Aorta (tissue), 5 donors: Measurements from ENCODE around the gene TMC3. TPM values are rescaled to one million over a fixed set of nuclear protein-coding genes. Genes with fewer than 3 reads are reported as not detected.
A peak's percentile ranks its signal among the peaks of the same experiment; 100 is the strongest.

Experiments used
- ATAC-seq: fragments of 200-7000 bp; cut with Tn5 transposase; one replicate; pipeline ENCODE4 v1.9.1; 2022; ENCODE audit warnings: moderate library complexity; ENCODE audit not compliant: low FRiP score
- DNase-seq, 2 donors: peaks; one replicate each; pipeline ENCODE4 v3.0.0-alpha.2; 2020
- H3K27ac ChIP-seq, 2 donors: one replicate each; pipeline ENCODE4 v1.5.1; 2013; ENCODE audit warnings: low read length in 2 of 2, mild to moderate bottlenecking in 2 of 2, moderate library complexity in 2 of 2, control low read depth in 1 of 2, inconsistent platforms in 1 of 2, low read depth in 1 of 2
- H3K27me3 ChIP-seq, 2 donors: one replicate each; pipeline ENCODE4 v1.6.1; 2013; ENCODE audit warnings: control low read depth in 1 of 2, low read length in 1 of 2, mild to moderate bottlenecking in 1 of 2, moderate library complexity in 1 of 2; ENCODE audit not compliant: insufficient read depth in 2 of 2, control insufficient read depth in 1 of 2
- H3K36me3 ChIP-seq, 2 donors: one replicate each; pipeline ENCODE4 v1.6.1; 2013; ENCODE audit warnings: control low read depth in 1 of 2, low read length in 1 of 2, mild to moderate bottlenecking in 1 of 2; ENCODE audit not compliant: insufficient read depth in 2 of 2, control insufficient read depth in 1 of 2
- H3K4me1 ChIP-seq, 2 donors: one replicate each; pipeline ENCODE4 v1.6.1; 2013; ENCODE audit warnings: low read length in 2 of 2, control low read depth in 1 of 2, mild to moderate bottlenecking in 1 of 2, moderate library complexity in 1 of 2; ENCODE audit not compliant: insufficient read depth in 2 of 2, control insufficient read depth in 1 of 2
- H3K4me3 ChIP-seq, 2 donors: one replicate each; pipeline ENCODE4 v1.5.1; 2013; ENCODE audit warnings: low read length in 2 of 2, control low read depth in 1 of 2, mild to moderate bottlenecking in 1 of 2
- H3K9me3 ChIP-seq: one replicate; pipeline ENCODE4 v1.6.1; 2013; ENCODE audit warnings: mild to moderate bottlenecking, low read length; ENCODE audit not compliant: control insufficient read depth
- WGBS, 2 donors: extraction: QIAGEN DNeasy Blood & Tissue Kit; methylation state at CpG; one replicate each; pipeline ENCODE4 v1.1.7; 2013; 5-methylcytosine and 5-hydroxymethylcytosine counted together
- intact Hi-C, 2 donors: fragments of 100-400 bp; cut with DNase I; formaldehyde crosslinking; loops; one replicate each; pipeline versions ENCODE4 v1.14.2 to v1.15.0; 2022
- polyA plus RNA-seq, 2 donors: library from polyadenylated mRNA; stranded (reverse); fragments of 200-250 nt; gene quantifications; one replicate each; pipeline ENCODE4 v1.2.3, GENCODE V29; 2013
- total RNA-seq, 2 donors: library from RNA; stranded (reverse); fragmentation: NEBNext Ultra II Directional; extraction: Animal tissue kit (Norgen Biotek cat#: 25700); gene quantifications; one replicate each; pipeline ENCODE4 v1.2.1, GENCODE V29; 2021
- donor health status: healthy with polysubstance abuse.
- donor health status: Bipolar disorder and iron deficiency.
- donor health status: DM: no; HTN: no; CAD: no.
- donor health status: DM: no; HTN: no; CAD: no.
- donor health status: DM: yes; HTN: yes; CAD: no.

The TMC3 gene
- total and polyA plus RNA-seq, 4 donors, result 0.81 TPM; not detected in 3

GRCh38 chr15:81308260-81308659 lies 65.8 kb downstream of the TMC3 start:
- 74 to 75% methylated on average over 2 of the region's 2 CpGs for WGBS, 2 donors
- no peaks in the 10 kb centered on the region for H3K4me1 ChIP-seq
- H3K36me3 ChIP-seq, result no peaks in the 10 kb centered on the region
- ATAC-seq (no peak), DNase-seq (no peak)
- H3K27ac ChIP-seq, result no peak overlapping the region
- H3K9me3 ChIP-seq, result no peaks in the 10 kb centered on the region
- intact Hi-C loops, result loop anchor here in 1 of 2 donors (5.0 kb wide), 1 partner anchor 34 kb away; no protein-coding TSS in a partner anchor
- H3K4me3 ChIP-seq, result no peak overlapping the region
- H3K27me3 ChIP-seq, result no peaks in the 10 kb centered on the region

GRCh38 chr15:81304226-81304625 lies 69.8 kb downstream of the TMC3 start:
- Histone ChIP-seq H3K4me1 (no peaks in the 10 kb centered on the region), H3K4me3 (no peak overlapping the region), H3K27me3 (no peaks in the 10 kb centered on the region), H3K36me3 (no peaks in the 10 kb centered on the region), H3K9me3 (no peaks in the 10 kb centered on the region), H3K27ac (no peak overlapping the region)
- DNase-seq, result peak; percentile 22 to 70
- intact Hi-C loops, result no loop called here
- WGBS, 2 donors, result 73 to 79% methylated on average over 5 of the region's 5 CpGs
- ATAC-seq, result no peak

- ATAC-seq (no peak), DNase-seq (peak in 1 of 2 donors; percentile 11)
- Histone ChIP-seq H3K4me1 (no peaks in the 10 kb centered on the region), H3K4me3 (no peak overlapping the region), H3K27ac (no peak overlapping the region), H3K9me3 (no peaks in the 10 kb centered on the region), H3K36me3 (no peaks in the 10 kb centered on the region), H3K27me3 (no peaks in the 10 kb centered on the region)
- intact Hi-C loops, result no loop called here
- 88% methylated on average over 9 of the region's 9 CpGs for WGBS, 2 donors
These were observed 70.5 kb downstream of the TMC3 start for GRCh38 chr15:81303244-81304225.

GRCh38 chr15:81302701-81303109 lies 71.3 kb downstream of the TMC3 start:
- no peak for DNase-seq
- no peaks in the 10 kb centered on the region for H3K4me1 ChIP-seq
- H3K36me3 ChIP-seq, result no peaks in the 10 kb centered on the region
- no peak overlapping the region for H3K4me3 ChIP-seq
- WGBS, 2 donors, result 86 to 87% methylated on average over 6 of the region's 6 CpGs
- intact Hi-C loops, result no loop called here
- ATAC-seq, result no peak
- H3K9me3 ChIP-seq, result no peaks in the 10 kb centered on the region
- no peaks in the 10 kb centered on the region for H3K27me3 ChIP-seq
- no peak overlapping the region for H3K27ac ChIP-seq

- no peak overlapping the region for H3K27ac ChIP-seq
- intact Hi-C loops, result no loop called here
- H3K27me3 ChIP-seq, result no peaks in the 10 kb centered on the region
- H3K4me1 ChIP-seq, result no peaks in the 10 kb centered on the region
- H3K4me3 ChIP-seq, result no peak overlapping the region
- WGBS, 2 donors, result 94 to 97% methylated on average over 5 of the region's 5 CpGs
- H3K36me3 ChIP-seq, result no peaks in the 10 kb centered on the region
- DNase-seq (peak in 1 of 2 donors; percentile 76), ATAC-seq (peak; percentile 63)
- no peaks in the 10 kb centered on the region for H3K9me3 ChIP-seq
These were observed 72.1 kb downstream of the TMC3 start for GRCh38 chr15:81301815-81302399.

- Histone ChIP-seq H3K9me3 (no peaks in the 10 kb centered on the region), H3K36me3 (no peaks in the 10 kb centered on the region), H3K27me3 (no peaks in the 10 kb centered on the region), H3K4me3 (no peak overlapping the region), H3K27ac (no peak overlapping the region), H3K4me1 (no peaks in the 10 kb centered on the region)
- DNase-seq, result no peak
- ATAC-seq, result no peak
- intact Hi-C loops, result no loop called here
- 95 to 96% methylated on average over 4 of the region's 4 CpGs for WGBS, 2 donors
These were observed 72.6 kb downstream of the TMC3 start for GRCh38 chr15:81301385-81301784.

GRCh38 chr15:81299630-81300273 lies 74.3 kb downstream of the TMC3 start:
- H3K4me3 ChIP-seq, result no peak overlapping the region
- H3K27ac ChIP-seq, result no peak overlapping the region
- ATAC-seq (no peak), DNase-seq (peak in 1 of 2 donors; percentile 47)
- no peaks in the 10 kb centered on the region for H3K4me1 ChIP-seq
- H3K36me3 ChIP-seq, result no peaks in the 10 kb centered on the region
- intact Hi-C loops, result no loop called here
- no peaks in the 10 kb centered on the region for H3K9me3 ChIP-seq
- WGBS, 2 donors, result 92 to 94% methylated on average over 14 of the region's 14 CpGs
- H3K27me3 ChIP-seq, result no peaks in the 10 kb centered on the region

GRCh38 chr15:81299156-81299555 lies 74.9 kb downstream of the TMC3 start:
- H3K36me3 ChIP-seq, result no peaks in the 10 kb centered on the region
- intact Hi-C loops, result no loop called here
- DNase-seq, result no peak
- H3K9me3 ChIP-seq, result no peaks in the 10 kb centered on the region
- H3K27me3 ChIP-seq, result no peaks in the 10 kb centered on the region
- no peaks in the 10 kb centered on the region for H3K4me1 ChIP-seq
- H3K4me3 ChIP-seq, result no peak overlapping the region
- WGBS, 2 donors, result 92 to 100% methylated on average over 3 of the region's 3 CpGs
- H3K27ac ChIP-seq, result no peak overlapping the region
- no peak for ATAC-seq
